Measurements from ENCODE around the gene CDK5R2. TPM values are rescaled to one million over a fixed set of nuclear protein-coding genes. Genes with fewer than 3 reads are reported as not detected.
A peak's percentile ranks its signal among the peaks of the same experiment; 100 is the strongest.

Gene CDK5R2
- total and polyA plus RNA-seq, 7 donors: 0.14 to 0.48 (median 0.36) TPM; not detected in 4

GRCh38 chr2:218960309-218961165, 1.1 kb downstream of the CDK5R2 start:
- no peak for TF ChIP-seq EP300 (IDR thresholded peaks at IDR 0.05)
- TF ChIP-seq, protein P1, sequence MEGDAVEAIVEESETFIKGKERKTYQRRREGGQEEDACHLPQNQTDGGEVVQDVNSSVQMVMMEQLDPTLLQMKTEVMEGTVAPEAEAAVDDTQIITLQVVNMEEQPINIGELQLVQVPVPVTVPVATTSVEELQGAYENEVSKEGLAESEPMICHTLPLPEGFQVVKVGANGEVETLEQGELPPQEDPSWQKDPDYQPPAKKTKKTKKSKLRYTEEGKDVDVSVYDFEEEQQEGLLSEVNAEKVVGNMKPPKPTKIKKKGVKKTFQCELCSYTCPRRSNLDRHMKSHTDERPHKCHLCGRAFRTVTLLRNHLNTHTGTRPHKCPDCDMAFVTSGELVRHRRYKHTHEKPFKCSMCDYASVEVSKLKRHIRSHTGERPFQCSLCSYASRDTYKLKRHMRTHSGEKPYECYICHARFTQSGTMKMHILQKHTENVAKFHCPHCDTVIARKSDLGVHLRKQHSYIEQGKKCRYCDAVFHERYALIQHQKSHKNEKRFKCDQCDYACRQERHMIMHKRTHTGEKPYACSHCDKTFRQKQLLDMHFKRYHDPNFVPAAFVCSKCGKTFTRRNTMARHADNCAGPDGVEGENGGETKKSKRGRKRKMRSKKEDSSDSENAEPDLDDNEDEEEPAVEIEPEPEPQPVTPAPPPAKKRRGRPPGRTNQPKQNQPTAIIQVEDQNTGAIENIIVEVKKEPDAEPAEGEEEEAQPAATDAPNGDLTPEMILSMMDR (IDR thresholded peaks at IDR 0.05): no peak
- TF ChIP-seq POLR2A (IDR thresholded peaks at IDR 0.05): no peak
- TF ChIP-seq POLR2AphosphoS5 (IDR thresholded peaks at IDR 0.05): no peak
- no peaks in the 10 kb centered on the region for H3K9me3 ChIP-seq
- H3K27ac ChIP-seq: no peak overlapping the region
- WGBS, 2 donors: 2 to 5% methylated on average over 87 of the region's 87 CpGs
- intact Hi-C loops (cut with DNase I): no loop called here
- peak overlapping the region in 1 of 4 donors; percentile 18 for H3K4me3 ChIP-seq
- H3K27me3 ChIP-seq: peaks cover 53 to 89% (median 72%) of the 10 kb centered on the region in 3 donors
- no peaks in the 10 kb centered on the region for H3K36me3 ChIP-seq
- no peak for DNase-seq
- H3K4me1 ChIP-seq: peaks cover 0 to 35% (median 24%) of the 10 kb centered on the region in 4 donors

DNA sequence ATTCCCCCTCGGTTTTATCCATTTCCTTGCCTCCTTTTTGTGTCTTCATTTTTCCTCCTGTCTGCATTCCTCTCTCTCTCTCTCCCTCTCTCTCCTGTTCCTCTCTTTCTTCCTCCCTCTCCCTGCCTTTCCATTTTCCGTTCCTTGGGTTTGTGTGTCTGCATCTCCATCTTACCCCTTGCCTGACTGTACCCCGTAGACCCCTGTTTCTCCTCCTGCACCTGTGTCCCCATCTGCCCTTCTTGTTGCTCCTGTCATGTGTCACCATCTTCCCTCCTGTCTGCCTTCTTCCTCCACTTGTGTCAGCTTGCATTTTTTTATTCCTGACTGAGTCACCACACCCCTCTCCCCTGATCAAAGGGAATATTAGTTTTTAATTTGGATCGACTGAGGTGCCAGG, 1.8 kb downstream of the CDK5R2 start:
- Histone ChIP-seq H3K4me3 (no peak overlapping the region), H3K27me3 (peaks cover 53 to 94% (median 75%) of the 10 kb centered on the region in 3 donors), H3K4me1 (peaks cover 0 to 35% (median 24%) of the 10 kb centered on the region in 4 donors), H3K36me3 (no peaks in the 10 kb centered on the region), H3K9me3 (no peaks in the 10 kb centered on the region), H3K27ac (no peak overlapping the region)
- no peak for TF ChIP-seq EP300 (IDR thresholded peaks at IDR 0.05)
- no peak for TF ChIP-seq POLR2A (IDR thresholded peaks at IDR 0.05)
- no peak for TF ChIP-seq POLR2AphosphoS5 (IDR thresholded peaks at IDR 0.05)
- TF ChIP-seq, protein P1 (IDR thresholded peaks at IDR 0.05): no peak
- DNase-seq: no peak
- WGBS, 2 donors: 9 to 10% methylated on average over 4 of the region's 4 CpGs
- intact Hi-C loops (cut with DNase I): no loop called here

GRCh38 chr2:218961651-218962570, 2.4 kb downstream of the CDK5R2 start:
- peaks cover 53 to 90% (median 75%) of the 10 kb centered on the region in 3 donors for H3K27me3 ChIP-seq

DNA sequence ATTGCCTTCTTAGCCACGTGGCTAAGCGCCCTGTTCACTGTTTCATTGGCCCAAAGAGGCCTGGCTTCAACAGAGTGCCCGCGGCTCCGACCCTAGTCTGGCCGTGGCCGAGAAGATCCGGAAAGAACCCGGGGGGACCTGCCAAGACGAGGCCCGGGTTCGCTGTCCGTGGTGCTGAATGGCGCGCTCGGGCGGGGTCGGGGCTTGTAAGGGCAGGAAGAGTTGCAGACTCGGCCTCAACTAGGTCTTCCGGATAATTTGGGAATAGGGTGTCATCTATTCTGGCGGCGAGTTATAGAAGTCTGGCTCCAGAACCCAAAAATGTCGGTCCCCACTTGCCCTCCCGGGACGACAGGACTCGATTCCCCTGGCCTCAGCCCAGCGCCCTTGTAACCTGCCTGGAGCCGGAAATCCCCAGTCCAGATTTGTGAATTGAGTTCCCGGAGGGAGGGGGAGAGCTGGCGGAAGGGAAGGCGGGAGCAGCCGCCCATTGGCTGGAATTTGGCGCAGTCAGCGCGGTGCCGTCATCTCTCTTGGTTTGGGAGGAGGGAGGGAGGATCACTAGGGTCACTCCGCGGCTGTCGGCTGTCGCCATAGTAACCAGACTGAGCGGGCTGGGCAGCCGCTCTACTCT, 3.5 kb downstream of the CDK5R2 start:
- intact Hi-C loops (cut with DNase I): no loop called here
- H3K36me3 ChIP-seq: no peaks in the 10 kb centered on the region
- WGBS, 2 donors: 3 to 5% methylated on average over 42 of the region's 42 CpGs
- H3K9me3 ChIP-seq: no peaks in the 10 kb centered on the region
- H3K27me3 ChIP-seq: peaks cover 53 to 87% (median 75%) of the 10 kb centered on the region in 3 donors
- DNase-seq: no peak
- peaks cover 0 to 35% (median 24%) of the 10 kb centered on the region in 4 donors for H3K4me1 ChIP-seq
- no peak for TF ChIP-seq POLR2A (IDR thresholded peaks at IDR 0.05)
- no peak for TF ChIP-seq EP300 (IDR thresholded peaks at IDR 0.05)
- no peak for TF ChIP-seq POLR2AphosphoS5 (IDR thresholded peaks at IDR 0.05)
- TF ChIP-seq, protein P1 (IDR thresholded peaks at IDR 0.05): no peak
- no peak overlapping the region for H3K27ac ChIP-seq
- H3K4me3 ChIP-seq: no peak overlapping the region

More at GRCh38 chr2:218961651-218962570, 2.4 kb downstream of the CDK5R2 start:
- Histone ChIP-seq H3K4me1 (peaks cover 0 to 35% (median 24%) of the 10 kb centered on the region in 4 donors), H3K36me3 (no peaks in the 10 kb centered on the region), H3K27ac (no peak overlapping the region), H3K9me3 (no peaks in the 10 kb centered on the region), H3K4me3 (no peak overlapping the region)
- TF ChIP-seq, protein P1 (IDR thresholded peaks at IDR 0.05): no peak
- TF ChIP-seq EP300 (IDR thresholded peaks at IDR 0.05): no peak
- TF ChIP-seq POLR2A (IDR thresholded peaks at IDR 0.05): no peak
- no peak for TF ChIP-seq POLR2AphosphoS5 (IDR thresholded peaks at IDR 0.05)
- no peak for DNase-seq
- WGBS, 2 donors: 17 to 20% methylated on average over 34 of the region's 34 CpGs
- intact Hi-C loops (cut with DNase I): no loop called here
